GM23338 (cell line): ENCODE measurements around the gene ATP10D. TPM values are rescaled to one million over a fixed set of nuclear protein-coding genes. Genes with fewer than 3 reads are reported as not detected.

Source experiments
- ATAC-seq: fragments of 200-7000 bp; cut with Tn5 transposase; 3 replicates; pipeline ENCODE4 v1.9.1; 2020
- DNase-seq: peaks from one replicate; pipeline ENCODE4 v3.0.0-alpha.2; 2015; ENCODE audit warnings: low spot score
- H2AFZ ChIP-seq: fragments of 200-600 bp; sonication (generic); 2 replicates; pipeline ENCODE4 v1.8.0; 2016; ENCODE audit warnings: antibody characterized with exemption, mild to moderate bottlenecking, moderate library complexity
- H3F3A ChIP-seq: fragments of 200-600 bp; sonication (generic); replicated peaks from 2 replicates; pipeline ENCODE4 v1.8.0; 2017; ENCODE audit warnings: antibody characterized with exemption, mixed run types, low read depth
- H3K27ac ChIP-seq: fragments of 200-600 bp; sonication (generic); 2 replicates; pipeline ENCODE4 v1.6.1; 2016; ENCODE audit warnings: low read depth
- H3K27me3 ChIP-seq: fragments of 200-600 bp; sonication (generic); 2 replicates; pipeline ENCODE4 v1.8.0; 2016; ENCODE audit warnings: mild to moderate bottlenecking, mixed run types, moderate library complexity; ENCODE audit not compliant: insufficient read depth
- H3K36me3 ChIP-seq: fragments of 200-600 bp; sonication (generic); 2 replicates; pipeline ENCODE4 v1.8.0; 2016; ENCODE audit warnings: mild to moderate bottlenecking; ENCODE audit not compliant: insufficient read depth
- H3K4me1 ChIP-seq: fragments of 200-600 bp; sonication (generic); 2 replicates; pipeline ENCODE4 v1.8.0; 2016; ENCODE audit warnings: mild to moderate bottlenecking, moderate library complexity; ENCODE audit not compliant: insufficient read depth
- H3K4me2 ChIP-seq: fragments of 200-600 bp; sonication (generic); 2 replicates; pipeline ENCODE4 v1.7.1; 2017; ENCODE audit warnings: mixed run types
- H3K4me3 ChIP-seq: fragments of 200-600 bp; sonication (generic); 2 replicates; pipeline ENCODE4 v1.6.1; 2016; ENCODE audit warnings: mixed run types
- H3K79me2 ChIP-seq: fragments of 200-600 bp; sonication (generic); replicated peaks from 2 replicates; pipeline ENCODE4 v1.8.0; 2017; ENCODE audit warnings: mild to moderate bottlenecking; ENCODE audit not compliant: insufficient read depth
- H3K9me2 ChIP-seq: fragments of 200-600 bp; sonication (generic); 2 replicates; pipeline ENCODE4 v1.8.0; 2017; ENCODE audit not compliant: insufficient read depth
- H4K20me1 ChIP-seq: fragments of 200-600 bp; sonication (generic); replicated peaks from 2 replicates; pipeline ENCODE4 v1.8.0; 2017; ENCODE audit warnings: mild to moderate bottlenecking; ENCODE audit not compliant: insufficient read depth
- H3K27ac Mint-ChIP-seq: 2 replicates; pipeline ENCODE4 v1.8.0; 2020; ENCODE audit warnings: inconsistent platforms, mild to moderate bottlenecking, moderate library complexity, mixed read lengths
- H3K27me3 Mint-ChIP-seq: 3 replicates; pipeline ENCODE4 v1.8.0; 2022; ENCODE audit warnings: low read depth, mild to moderate bottlenecking, moderate library complexity, mixed read lengths, inconsistent platforms; ENCODE audit not compliant: insufficient read depth, poor library complexity
- H3K36me3 Mint-ChIP-seq: 3 replicates; pipeline ENCODE4 v1.8.0; 2021; ENCODE audit warnings: low read depth, mild to moderate bottlenecking, inconsistent platforms, moderate library complexity, mixed read lengths
- H3K4me1 Mint-ChIP-seq: 3 replicates; pipeline ENCODE4 v1.8.0; 2020; ENCODE audit warnings: mild to moderate bottlenecking, inconsistent platforms, mixed read lengths
- H3K4me3 Mint-ChIP-seq: 3 replicates; pipeline ENCODE4 v1.8.0; 2021; ENCODE audit warnings: moderate library complexity, mild to moderate bottlenecking, inconsistent platforms, mixed read lengths
- H3K9me3 Mint-ChIP-seq: 3 replicates; pipeline ENCODE4 v1.8.0; 2020; ENCODE audit warnings: moderate library complexity, mild to moderate bottlenecking, inconsistent platforms, mixed read lengths
- CREB1 ChIP-seq: fragments of 250-450 bp; sonication (Bioruptor Pico); IDR thresholded peaks from 2 replicates; pipeline ENCODE4 v1.5.0; 2020; ENCODE audit warnings: low read depth, mild to moderate bottlenecking, moderate library complexity
- CTCF ChIP-seq, 2 experiments: fragments of 200-600 bp in 1 of 2; sonication (generic) in 1 of 2; conservative IDR thresholded peaks; 2 replicates each; pipeline versions ENCODE4 v1.5.1 to v1.6.1; 2016 to 2017; ENCODE audit warnings: antibody characterized with exemption in 2 of 2, low read depth in 2 of 2, mild to moderate bottlenecking in 2 of 2, moderate library complexity in 1 of 2
- ETS1 ChIP-seq: IDR thresholded peaks from 2 replicates; pipeline ENCODE4 v1.6.1; 2016; ENCODE audit warnings: antibody characterized with exemption
- NANOG ChIP-seq: IDR thresholded peaks from 2 replicates; pipeline ENCODE4 v1.6.1; 2016; ENCODE audit warnings: antibody characterized with exemption, borderline replicate concordance
- REST ChIP-seq: IDR thresholded peaks from one replicate; pipeline ENCODE4 v1.6.1; 2018; ENCODE audit warnings: antibody characterized with exemption; ENCODE audit not compliant: unreplicated experiment
- STAT1 ChIP-seq: IDR thresholded peaks from one replicate; pipeline ENCODE4 v1.6.1; 2016; ENCODE audit warnings: antibody characterized with exemption; ENCODE audit not compliant: unreplicated experiment
- ZNF331 ChIP-seq: fragments of 250-450 bp; sonication (Bioruptor Pico); IDR thresholded peaks from 2 replicates; pipeline ENCODE4 v1.5.0; 2020; ENCODE audit warnings: low read depth, mild to moderate bottlenecking, moderate library complexity
- ZNF462 ChIP-seq: fragments of 250-450 bp; sonication (Bioruptor Pico); IDR thresholded peaks from 2 replicates; pipeline ENCODE4 v1.5.0; 2020; ENCODE audit warnings: mild to moderate bottlenecking, moderate library complexity
- polyA plus RNA-seq: library from polyadenylated mRNA; unstranded; fragments of >200 nt; fragmentation: Nextera tagmentation; extraction: Ambion mirVana; gene quantifications from 2 replicates; pipeline ENCODE4 v1.2.1, GENCODE V29; 2016
- total RNA-seq: library from RNA; depleted of rRNA; stranded (reverse); fragments of >200 nt; shearing (Covaris generic); gene quantifications from 2 replicates; pipeline ENCODE4 v1.2.3, GENCODE V29; 2014

ATP10D gene
- total and polyA plus RNA-seq, 2 experiments from 2014 or later, result 4.5 to 4.7 TPM

GRCh38 chr4:47550899-47551548 lies 65.9 kb downstream of the ATP10D start (continued):
- no peak for TF ChIP-seq CTCF (conservative IDR thresholded peaks at IDR 0.05; ENCODE audit: low read depth in 2 of 2)
- TF ChIP-seq REST, result no peak
- no peak for TF ChIP-seq ZNF331 (CRISPR knock-in tag)
- no peak for TF ChIP-seq CREB1 (CRISPR knock-in tag)
- TF ChIP-seq NANOG, result no peak

GRCh38 chr4:47551682-47552081 lies 66.6 kb downstream of the ATP10D start:
- no peak overlapping the region for H3K4me2 ChIP-seq
- Mint-ChIP-seq H3K9me3 (no peaks in the 10 kb centered on the region), H3K4me1 (no peaks in the 10 kb centered on the region), H3K36me3 (no peaks in the 10 kb centered on the region; the same call in 2 of the 3 replicates), H3K27ac (no peak overlapping the region), H3K27me3 (no peaks in the 10 kb centered on the region), H3K4me3 (no peak overlapping the region)
- no peaks in the 10 kb centered on the region for H3K36me3 ChIP-seq
- H4K20me1 ChIP-seq, result no peaks in the 10 kb centered on the region
- H3K9me2 ChIP-seq, result peaks cover 4% of the 10 kb centered on the region; the same call in 1 of the 2 replicates
- no peak overlapping the region for H3K4me3 ChIP-seq
- ATAC-seq, result no peak
- H3K27ac ChIP-seq, result no peak overlapping the region
- no peak for DNase-seq
- no peaks in the 10 kb centered on the region for H3K27me3 ChIP-seq
- H3F3A ChIP-seq, result no peaks in the 10 kb centered on the region
- H2AFZ ChIP-seq, result no peak overlapping the region
- no peaks in the 10 kb centered on the region for H3K79me2 ChIP-seq
- no peaks in the 10 kb centered on the region for H3K4me1 ChIP-seq
- no peak for TF ChIP-seq ETS1
- TF ChIP-seq CREB1 (CRISPR knock-in tag), result no peak
- TF ChIP-seq STAT1, result no peak
- no peak for TF ChIP-seq ZNF462 (CRISPR knock-in tag)
